Measurements from ENCODE around the gene PAX5.

The PAX5 gene

DNA sequence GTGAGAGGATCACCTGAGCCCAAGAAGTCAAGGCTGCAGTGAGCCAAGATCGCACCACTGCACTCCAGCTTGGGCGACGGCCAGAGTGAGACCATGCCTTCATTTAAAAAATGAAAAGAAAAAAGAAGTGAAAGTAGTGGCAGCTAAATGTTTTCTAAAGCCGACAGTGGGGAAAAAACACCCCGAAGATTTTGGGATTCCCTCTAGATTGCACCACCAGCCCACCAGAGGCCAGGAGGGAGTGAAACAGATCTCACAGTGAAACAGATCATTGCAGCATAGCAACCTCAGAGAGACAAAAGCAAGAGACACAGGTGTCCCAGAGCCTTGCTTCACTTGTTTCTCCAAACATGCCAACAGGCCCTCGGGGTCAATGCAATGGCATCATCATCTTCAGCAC lies 156.8 kb downstream of the PAX5 start:
- H3K4me3 ChIP-seq (ENCODE audit: low read depth, low read length), result no peak overlapping the region
- DNase-seq (ENCODE audit: low read depth), result no peak
- TF ChIP-seq, protein P1, sequence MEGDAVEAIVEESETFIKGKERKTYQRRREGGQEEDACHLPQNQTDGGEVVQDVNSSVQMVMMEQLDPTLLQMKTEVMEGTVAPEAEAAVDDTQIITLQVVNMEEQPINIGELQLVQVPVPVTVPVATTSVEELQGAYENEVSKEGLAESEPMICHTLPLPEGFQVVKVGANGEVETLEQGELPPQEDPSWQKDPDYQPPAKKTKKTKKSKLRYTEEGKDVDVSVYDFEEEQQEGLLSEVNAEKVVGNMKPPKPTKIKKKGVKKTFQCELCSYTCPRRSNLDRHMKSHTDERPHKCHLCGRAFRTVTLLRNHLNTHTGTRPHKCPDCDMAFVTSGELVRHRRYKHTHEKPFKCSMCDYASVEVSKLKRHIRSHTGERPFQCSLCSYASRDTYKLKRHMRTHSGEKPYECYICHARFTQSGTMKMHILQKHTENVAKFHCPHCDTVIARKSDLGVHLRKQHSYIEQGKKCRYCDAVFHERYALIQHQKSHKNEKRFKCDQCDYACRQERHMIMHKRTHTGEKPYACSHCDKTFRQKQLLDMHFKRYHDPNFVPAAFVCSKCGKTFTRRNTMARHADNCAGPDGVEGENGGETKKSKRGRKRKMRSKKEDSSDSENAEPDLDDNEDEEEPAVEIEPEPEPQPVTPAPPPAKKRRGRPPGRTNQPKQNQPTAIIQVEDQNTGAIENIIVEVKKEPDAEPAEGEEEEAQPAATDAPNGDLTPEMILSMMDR (IDR thresholded peaks at IDR 0.05; ENCODE audit: control insufficient read depth, extremely low read depth, insufficient read depth), result no peak

DNA sequence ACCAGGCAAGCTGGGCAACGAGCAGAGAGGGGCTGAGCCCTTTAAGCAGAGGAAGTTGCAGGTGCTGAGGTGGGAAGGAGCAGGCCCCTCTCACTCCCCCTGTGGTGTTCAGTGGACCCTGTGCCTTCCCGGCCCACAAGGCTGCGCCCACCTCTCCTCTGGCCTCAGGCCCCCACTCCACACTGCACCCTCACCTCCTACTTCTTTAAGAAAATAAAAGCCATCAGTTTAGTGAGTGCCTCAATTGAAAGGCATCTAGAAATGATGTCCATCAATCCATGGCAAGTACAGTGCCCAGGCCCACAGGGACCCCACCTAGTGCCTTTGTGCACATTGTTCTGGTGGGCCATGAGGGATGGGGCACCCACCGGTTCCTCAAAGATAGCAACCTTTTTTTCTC lies 158.0 kb downstream of the PAX5 start:
- DNase-seq (ENCODE audit: low read depth), result no peak
- H3K4me3 ChIP-seq (ENCODE audit: low read depth, low read length), result no peak overlapping the region
- TF ChIP-seq, protein P1 (IDR thresholded peaks at IDR 0.05; ENCODE audit: control insufficient read depth, extremely low read depth, insufficient read depth), result no peak

DNA sequence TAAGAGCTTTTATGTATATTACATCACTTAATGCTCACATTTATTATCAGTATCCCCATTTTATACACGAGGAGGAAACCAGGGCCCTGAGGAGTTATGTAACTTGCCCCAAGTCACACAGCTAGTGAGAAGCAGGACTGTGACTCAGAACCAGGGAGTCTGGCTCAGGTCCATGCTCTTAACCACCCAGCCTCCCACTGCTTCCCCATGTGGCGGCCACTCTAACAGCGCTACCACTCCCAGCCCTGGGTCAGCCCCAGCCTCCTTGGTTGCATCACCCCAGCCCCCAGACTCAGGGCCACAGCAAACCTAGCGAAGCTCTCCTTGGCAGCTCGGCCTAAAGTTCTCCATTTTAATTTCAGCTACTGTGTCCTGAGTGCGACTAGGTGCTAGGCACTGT lies 159.1 kb downstream of the PAX5 start:
- TF ChIP-seq, protein P1 (IDR thresholded peaks at IDR 0.05; ENCODE audit: control insufficient read depth, extremely low read depth, insufficient read depth), result no peak
- no peak for DNase-seq (ENCODE audit: low read depth)
- H3K4me3 ChIP-seq (ENCODE audit: low read depth, low read length), result no peak overlapping the region

DNA sequence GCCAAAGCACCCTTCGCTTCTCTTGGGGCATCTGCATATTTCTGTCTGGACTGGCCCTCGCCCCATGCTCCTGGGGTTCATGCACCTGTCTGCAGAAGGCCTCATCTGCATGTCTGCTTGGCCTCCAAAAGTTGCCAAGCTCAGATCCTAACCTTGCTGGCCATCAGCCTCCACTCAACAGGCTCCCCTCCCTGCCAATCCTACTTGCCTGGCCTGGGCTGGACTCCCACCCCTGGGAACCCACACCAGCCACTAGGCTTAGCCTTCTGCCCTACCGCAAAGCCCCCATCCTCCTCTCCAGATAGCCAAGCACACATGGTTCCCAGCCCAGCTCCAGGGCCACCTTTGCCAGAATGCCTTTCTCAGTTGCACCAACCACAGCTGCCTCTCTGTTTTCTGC lies 159.8 kb downstream of the PAX5 start:
- no peak overlapping the region for H3K4me3 ChIP-seq (ENCODE audit: low read depth, low read length)
- TF ChIP-seq, protein P1 (IDR thresholded peaks at IDR 0.05; ENCODE audit: control insufficient read depth, extremely low read depth, insufficient read depth), result no peak
- no peak for DNase-seq (ENCODE audit: low read depth)

DNA sequence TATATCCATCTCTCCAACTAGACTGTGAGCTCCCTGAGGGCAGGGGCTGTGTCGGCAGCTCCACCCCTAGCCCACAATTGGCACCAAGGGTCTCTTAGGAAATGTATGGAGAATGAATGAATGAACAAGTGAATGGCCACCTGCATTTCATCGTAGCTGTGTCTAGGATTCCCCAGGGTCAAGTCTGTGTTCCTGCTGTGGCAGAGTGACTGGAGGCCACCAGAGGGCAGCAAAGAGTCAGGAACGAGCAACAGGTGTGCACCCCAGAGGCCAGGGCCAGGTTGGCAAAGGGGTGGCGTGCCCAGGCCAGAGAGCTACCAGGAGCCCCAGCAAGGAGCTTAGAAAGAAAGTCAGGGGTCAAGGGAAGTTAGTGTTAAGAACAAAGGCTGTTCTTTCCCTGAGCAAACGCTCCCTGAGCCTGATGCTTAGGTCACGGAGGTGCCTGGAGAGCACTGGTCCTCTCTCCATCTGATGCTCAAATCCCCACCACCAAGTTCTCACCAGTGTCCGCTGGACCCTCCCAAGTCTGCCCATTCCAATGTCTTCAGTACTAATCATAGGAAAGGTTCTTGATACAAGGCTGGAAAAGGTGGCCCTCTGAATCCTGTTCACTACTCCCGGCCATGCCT lies 160.7 kb downstream of the PAX5 start:
- DNase-seq (ENCODE audit: low read depth), result no peak
- TF ChIP-seq, protein P1 (IDR thresholded peaks at IDR 0.05; ENCODE audit: control insufficient read depth, extremely low read depth, insufficient read depth), result peak; percentile 94

DNA sequence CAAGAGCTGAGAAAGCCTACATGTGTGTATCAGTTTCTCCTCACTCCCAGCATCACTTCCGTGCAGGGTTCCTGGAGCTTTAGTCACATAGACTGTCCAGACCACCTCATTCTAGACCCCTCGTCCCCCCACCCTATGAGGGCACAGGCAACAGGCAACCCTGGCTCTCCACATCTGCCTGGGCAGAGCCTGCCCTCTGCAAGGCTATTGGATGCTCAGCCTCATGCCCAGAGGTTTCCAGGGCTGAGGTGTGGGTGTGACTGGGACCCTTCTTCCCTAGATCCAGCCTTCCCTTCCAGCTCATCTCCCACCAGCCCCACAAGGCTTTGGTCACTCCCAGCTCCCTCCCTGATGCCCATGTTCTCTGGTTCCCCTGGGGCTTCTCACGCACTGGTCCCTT lies 161.4 kb downstream of the PAX5 start:
- TF ChIP-seq, protein P1 (IDR thresholded peaks at IDR 0.05; ENCODE audit: control insufficient read depth, extremely low read depth, insufficient read depth), result no peak

More for the DNA sequence above, 160.7 kb downstream of the PAX5 start:
- no peak overlapping the region for H3K4me3 ChIP-seq (ENCODE audit: low read depth, low read length)

DNA sequence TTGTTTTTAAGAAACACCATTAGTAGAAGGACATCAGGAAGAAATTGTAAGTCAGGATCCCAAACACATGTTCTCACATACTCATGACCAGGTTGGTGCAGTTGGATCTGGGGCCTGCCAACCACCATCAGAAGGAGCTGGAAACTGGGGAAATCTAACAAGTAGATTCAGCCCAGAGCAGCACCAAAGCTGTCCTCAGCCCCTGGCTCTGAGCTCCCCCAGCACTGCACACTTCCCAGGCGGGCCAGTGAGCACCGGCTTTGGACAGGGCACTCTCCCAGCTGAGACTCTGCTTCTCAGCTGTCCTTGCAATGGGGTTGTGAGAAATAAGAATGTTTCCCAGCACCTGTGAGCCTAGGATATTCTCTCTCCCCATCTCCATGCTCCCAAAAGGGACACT lies 162.5 kb downstream of the PAX5 start:
- DNase-seq (ENCODE audit: low read depth), result no peak
- TF ChIP-seq, protein P1 (IDR thresholded peaks at IDR 0.05; ENCODE audit: control insufficient read depth, extremely low read depth, insufficient read depth), result no peak
- H3K4me3 ChIP-seq (ENCODE audit: low read depth, low read length), result no peak overlapping the region

More for the DNA sequence above, 161.4 kb downstream of the PAX5 start:
- no peak overlapping the region for H3K4me3 ChIP-seq (ENCODE audit: low read depth, low read length)
- no peak for DNase-seq (ENCODE audit: low read depth)
